ENCODE measurements around the gene HRH2.

- TF ChIP-seq POLR2A (conservative IDR thresholded peaks at IDR 0.05) (no peak), SIN3A (IDR thresholded peaks at IDR 0.05; ENCODE audit: borderline replicate concordance in 2 of 2, control insufficient read depth in 1 of 2, low read depth in 2 of 2, low read length in 2 of 2) (no peak), ZNF239 (CRISPR knock-in tag; IDR thresholded peaks at IDR 0.05) (no peak), ZC3H11A (IDR thresholded peaks at IDR 0.05; ENCODE audit: low read depth, low read length) (no peak), TGIF2 (CRISPR knock-in tag; IDR thresholded peaks at IDR 0.05) (no peak)
- TF ChIP-seq, protein P1, sequence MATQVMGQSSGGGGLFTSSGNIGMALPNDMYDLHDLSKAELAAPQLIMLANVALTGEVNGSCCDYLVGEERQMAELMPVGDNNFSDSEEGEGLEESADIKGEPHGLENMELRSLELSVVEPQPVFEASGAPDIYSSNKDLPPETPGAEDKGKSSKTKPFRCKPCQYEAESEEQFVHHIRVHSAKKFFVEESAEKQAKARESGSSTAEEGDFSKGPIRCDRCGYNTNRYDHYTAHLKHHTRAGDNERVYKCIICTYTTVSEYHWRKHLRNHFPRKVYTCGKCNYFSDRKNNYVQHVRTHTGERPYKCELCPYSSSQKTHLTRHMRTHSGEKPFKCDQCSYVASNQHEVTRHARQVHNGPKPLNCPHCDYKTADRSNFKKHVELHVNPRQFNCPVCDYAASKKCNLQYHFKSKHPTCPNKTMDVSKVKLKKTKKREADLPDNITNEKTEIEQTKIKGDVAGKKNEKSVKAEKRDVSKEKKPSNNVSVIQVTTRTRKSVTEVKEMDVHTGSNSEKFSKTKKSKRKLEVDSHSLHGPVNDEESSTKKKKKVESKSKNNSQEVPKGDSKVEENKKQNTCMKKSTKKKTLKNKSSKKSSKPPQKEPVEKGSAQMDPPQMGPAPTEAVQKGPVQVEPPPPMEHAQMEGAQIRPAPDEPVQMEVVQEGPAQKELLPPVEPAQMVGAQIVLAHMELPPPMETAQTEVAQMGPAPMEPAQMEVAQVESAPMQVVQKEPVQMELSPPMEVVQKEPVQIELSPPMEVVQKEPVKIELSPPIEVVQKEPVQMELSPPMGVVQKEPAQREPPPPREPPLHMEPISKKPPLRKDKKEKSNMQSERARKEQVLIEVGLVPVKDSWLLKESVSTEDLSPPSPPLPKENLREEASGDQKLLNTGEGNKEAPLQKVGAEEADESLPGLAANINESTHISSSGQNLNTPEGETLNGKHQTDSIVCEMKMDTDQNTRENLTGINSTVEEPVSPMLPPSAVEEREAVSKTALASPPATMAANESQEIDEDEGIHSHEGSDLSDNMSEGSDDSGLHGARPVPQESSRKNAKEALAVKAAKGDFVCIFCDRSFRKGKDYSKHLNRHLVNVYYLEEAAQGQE (IDR thresholded peaks at IDR 0.05; ENCODE audit: borderline replicate concordance) = no peak
- TF ChIP-seq, protein P1 (CRISPR knock-in tag; IDR thresholded peaks at IDR 0.05; ENCODE audit: low read depth) = no peak
- TF ChIP-seq, protein P2, sequence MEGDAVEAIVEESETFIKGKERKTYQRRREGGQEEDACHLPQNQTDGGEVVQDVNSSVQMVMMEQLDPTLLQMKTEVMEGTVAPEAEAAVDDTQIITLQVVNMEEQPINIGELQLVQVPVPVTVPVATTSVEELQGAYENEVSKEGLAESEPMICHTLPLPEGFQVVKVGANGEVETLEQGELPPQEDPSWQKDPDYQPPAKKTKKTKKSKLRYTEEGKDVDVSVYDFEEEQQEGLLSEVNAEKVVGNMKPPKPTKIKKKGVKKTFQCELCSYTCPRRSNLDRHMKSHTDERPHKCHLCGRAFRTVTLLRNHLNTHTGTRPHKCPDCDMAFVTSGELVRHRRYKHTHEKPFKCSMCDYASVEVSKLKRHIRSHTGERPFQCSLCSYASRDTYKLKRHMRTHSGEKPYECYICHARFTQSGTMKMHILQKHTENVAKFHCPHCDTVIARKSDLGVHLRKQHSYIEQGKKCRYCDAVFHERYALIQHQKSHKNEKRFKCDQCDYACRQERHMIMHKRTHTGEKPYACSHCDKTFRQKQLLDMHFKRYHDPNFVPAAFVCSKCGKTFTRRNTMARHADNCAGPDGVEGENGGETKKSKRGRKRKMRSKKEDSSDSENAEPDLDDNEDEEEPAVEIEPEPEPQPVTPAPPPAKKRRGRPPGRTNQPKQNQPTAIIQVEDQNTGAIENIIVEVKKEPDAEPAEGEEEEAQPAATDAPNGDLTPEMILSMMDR (IDR thresholded peaks at IDR 0.05 in 2 of 3, conservative IDR thresholded peaks at IDR 0.05 in 1 of 3; ENCODE audit: insufficient read depth in 2 of 3, low read depth in 1 of 3, low read length in 3 of 3) = no peak
- TF ChIP-seq, protein P3, sequence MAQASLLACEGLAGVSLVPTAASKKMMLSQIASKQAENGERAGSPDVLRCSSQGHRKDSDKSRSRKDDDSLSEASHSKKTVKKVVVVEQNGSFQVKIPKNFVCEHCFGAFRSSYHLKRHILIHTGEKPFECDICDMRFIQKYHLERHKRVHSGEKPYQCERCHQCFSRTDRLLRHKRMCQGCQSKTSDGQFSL (CRISPR knock-in tag; IDR thresholded peaks at IDR 0.05) = no peak
- TF ChIP-seq, protein P3 (tag; IDR thresholded peaks at IDR 0.05) = no peak
- TF ChIP-seq, protein P4, sequence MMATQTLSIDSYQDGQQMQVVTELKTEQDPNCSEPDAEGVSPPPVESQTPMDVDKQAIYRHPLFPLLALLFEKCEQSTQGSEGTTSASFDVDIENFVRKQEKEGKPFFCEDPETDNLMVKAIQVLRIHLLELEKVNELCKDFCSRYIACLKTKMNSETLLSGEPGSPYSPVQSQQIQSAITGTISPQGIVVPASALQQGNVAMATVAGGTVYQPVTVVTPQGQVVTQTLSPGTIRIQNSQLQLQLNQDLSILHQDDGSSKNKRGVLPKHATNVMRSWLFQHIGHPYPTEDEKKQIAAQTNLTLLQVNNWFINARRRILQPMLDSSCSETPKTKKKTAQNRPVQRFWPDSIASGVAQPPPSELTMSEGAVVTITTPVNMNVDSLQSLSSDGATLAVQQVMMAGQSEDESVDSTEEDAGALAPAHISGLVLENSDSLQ (IDR thresholded peaks at IDR 0.05) = peak; percentile 52
Measured at GRCh38 chr5:175724314-175725275, 66.7 kb downstream of the HRH2 start.
